Right lobe of liver (tissue), 4 donors: Measurements from ENCODE around the gene AKAP13.

Experiments used
- CTCF ChIP-seq, 4 donors: fragments of 200-600 bp in 3 of 4; fragments of 450-650 bp in 1 of 4; IDR thresholded peaks; one replicate each; pipeline versions ENCODE4 v1.5.1 to v1.8.0; 2016 to 2022; ENCODE audit warnings: antibody characterized with exemption in 4 of 4, mild to moderate bottlenecking in 2 of 4
- POLR2A ChIP-seq: fragments of 450-650 bp; IDR thresholded peaks from one replicate; pipeline ENCODE4 v1.6.1; 2017; ENCODE audit warnings: antibody characterized with exemption, mild to moderate bottlenecking
- donor health status: DM: no; HTN: no; CAD: no.
- donor health status: DM: no; HTN: no; CAD: no.
- donor health status: DM: no; HTN: yes; CAD: no.

- TF ChIP-seq CTCF (IDR thresholded peaks at IDR 0.05), result no peak
- TF ChIP-seq POLR2A, result no peak
Observed at GRCh38 chr15:85563328-85563727, 182.9 kb downstream of the AKAP13 start.
